Loucy (cell line): ENCODE data around the gene PCYT2.

ENCODE experiments used
- H2AFZ ChIP-seq: fragments of 200-600 bp; sonication (generic); 2 replicates; pipeline ENCODE4 v1.6.0; 2016; ENCODE audit warnings: antibody characterized with exemption, mild to moderate bottlenecking, low read length, moderate library complexity
- H3F3A ChIP-seq: fragments of 200-600 bp; 2 replicates; pipeline ENCODE4 v1.6.0; 2016; ENCODE audit warnings: antibody characterized with exemption, low read depth, mild to moderate bottlenecking
- H3K27me3 ChIP-seq: fragments of 200-600 bp; sonication (generic); 2 replicates; pipeline ENCODE4 v1.6.1; 2014; ENCODE audit warnings: low read length, mild to moderate bottlenecking; ENCODE audit not compliant: insufficient read depth, poor library complexity, severe bottlenecking
- H3K36me3 ChIP-seq: fragments of 200-600 bp; sonication (generic); 2 replicates; pipeline ENCODE4 v1.6.1; 2016; ENCODE audit warnings: low read length; ENCODE audit not compliant: insufficient read depth
- H3K4me1 ChIP-seq: fragments of 200-600 bp; sonication (generic); 2 replicates; pipeline ENCODE4 v1.5.1; 2014; ENCODE audit warnings: low read length, mild to moderate bottlenecking; ENCODE audit not compliant: insufficient read depth, poor library complexity, severe bottlenecking
- H3K4me2 ChIP-seq: fragments of 200-600 bp; sonication (generic); 2 replicates; pipeline ENCODE4 v1.6.0; 2014; ENCODE audit warnings: antibody characterized with exemption, low read length, low read depth, mild to moderate bottlenecking; ENCODE audit not compliant: poor library complexity, severe bottlenecking
- H3K4me3 ChIP-seq: fragments of 200-600 bp; sonication (generic); 2 replicates; pipeline ENCODE4 v1.5.1; 2014; ENCODE audit warnings: low read length, mild to moderate bottlenecking, mixed read lengths; ENCODE audit not compliant: poor library complexity, severe bottlenecking
- H3K79me2 ChIP-seq: fragments of 200-600 bp; sonication (generic); 2 replicates; pipeline ENCODE4 v1.6.1; 2014; ENCODE audit warnings: low read length; ENCODE audit not compliant: insufficient read depth
- H3K9ac ChIP-seq: fragments of 200-600 bp; sonication (generic); 2 replicates; pipeline ENCODE4 v1.6.0; 2014; ENCODE audit warnings: mild to moderate bottlenecking, low read depth, low read length, moderate library complexity; ENCODE audit not compliant: poor library complexity, severe bottlenecking
- H3K9me2 ChIP-seq: fragments of 200-600 bp; sonication (generic); replicated peaks from 2 replicates; pipeline ENCODE4 v1.6.1; 2016; ENCODE audit warnings: low read depth, low read length, mixed read lengths
- H3K9me3 ChIP-seq: fragments of 200-600 bp; sonication (generic); 2 replicates; pipeline ENCODE4 v1.6.1; 2014; ENCODE audit warnings: mild to moderate bottlenecking, antibody characterized with exemption, low read length, low read depth; ENCODE audit not compliant: insufficient read depth
- H4K20me1 ChIP-seq: fragments of 200-600 bp; sonication (generic); 2 replicates; pipeline ENCODE4 v1.6.0; 2014; ENCODE audit warnings: antibody characterized with exemption, low read length, mild to moderate bottlenecking; ENCODE audit not compliant: insufficient read depth, poor library complexity, severe bottlenecking
- CTCF ChIP-seq: fragments of 200-600 bp; sonication (generic); conservative IDR thresholded peaks from 2 replicates; pipeline ENCODE4 v1.5.1; 2014; ENCODE audit warnings: mild to moderate bottlenecking, antibody characterized with exemption, low read length
- EZH2phosphoT487 ChIP-seq: fragments of 200-600 bp; IDR thresholded peaks from 2 replicates; pipeline ENCODE4 v1.6.1; 2018; ENCODE audit warnings: antibody characterized with exemption, mild to moderate bottlenecking, moderate library complexity, borderline replicate concordance

The PCYT2 gene

GRCh38 chr17:81868674-81869220 is 42.5 kb downstream of the PCYT2 start:
- Histone ChIP-seq H3K36me3 (peaks cover 18% of the 10 kb centered on the region), H3K4me2 (peak overlapping the region; percentile 99), H4K20me1 (peaks cover 36% of the 10 kb centered on the region), H3F3A (peaks cover 2% of the 10 kb centered on the region; the same call in 1 of the 2 replicates), H3K4me3 (peak overlapping the region; percentile 86), H3K9ac (no peak overlapping the region), H3K9me2 (no peaks in the 10 kb centered on the region), H3K9me3 (no peaks in the 10 kb centered on the region), H2AFZ (no peak overlapping the region), H3K4me1 (peaks cover 20% of the 10 kb centered on the region), H3K27me3 (peaks cover 4% of the 10 kb centered on the region), H3K79me2 (peaks cover 84% of the 10 kb centered on the region)
- no peak for TF ChIP-seq CTCF
- TF ChIP-seq EZH2phosphoT487 = no peak

GRCh38 chr17:81867991-81868673 is 43.1 kb downstream of the PCYT2 start:
- Histone ChIP-seq H4K20me1 (peaks cover 42% of the 10 kb centered on the region), H3K4me2 (no peak overlapping the region), H3K9me2 (no peaks in the 10 kb centered on the region), H2AFZ (no peak overlapping the region), H3K4me1 (peaks cover 27% of the 10 kb centered on the region), H3K9ac (no peak overlapping the region), H3F3A (no peaks in the 10 kb centered on the region; the same call in 1 of the 2 replicates), H3K27me3 (peaks cover 4% of the 10 kb centered on the region), H3K9me3 (no peaks in the 10 kb centered on the region), H3K79me2 (peaks cover 89% of the 10 kb centered on the region), H3K36me3 (peaks cover 18% of the 10 kb centered on the region), H3K4me3 (no peak overlapping the region)
- TF ChIP-seq EZH2phosphoT487 (no peak), CTCF (no peak)

- Histone ChIP-seq H2AFZ (no peak overlapping the region), H4K20me1 (peaks cover 45% of the 10 kb centered on the region), H3K36me3 (peaks cover 18% of the 10 kb centered on the region), H3K9me2 (no peaks in the 10 kb centered on the region), H3K4me3 (no peak overlapping the region), H3K9ac (no peak overlapping the region), H3K4me1 (peaks cover 26% of the 10 kb centered on the region), H3K9me3 (no peaks in the 10 kb centered on the region), H3K4me2 (no peak overlapping the region), H3K27me3 (peaks cover 4% of the 10 kb centered on the region), H3F3A (no peaks in the 10 kb centered on the region; the same call in 1 of the 2 replicates), H3K79me2 (peaks cover 89% of the 10 kb centered on the region)
- TF ChIP-seq CTCF = no peak
Measured at GRCh38 chr17:81867170-81867990, 43.8 kb downstream of the PCYT2 start.
